Endothelial cell of umbilical vein (primary cell): ENCODE measurements around the gene TAF11L4.

Source experiments
- EZH2 ChIP-seq: IDR thresholded peaks from 2 replicates; pipeline ENCODE4 v1.6.1; 2012; ENCODE audit warnings: borderline replicate concordance, low read depth, mild to moderate bottlenecking, moderate library complexity, low read length, inconsistent platforms; ENCODE audit not compliant: severe bottlenecking
- JUN ChIP-seq: IDR thresholded peaks from 2 replicates; pipeline ENCODE4 v1.6.1; 2011; ENCODE audit warnings: borderline replicate concordance, low read depth; ENCODE audit not compliant: insufficient read length, insufficient read depth
- POLR2A ChIP-seq: IDR thresholded peaks from 2 replicates; pipeline ENCODE4 v1.6.1; 2012; ENCODE audit warnings: low read depth, mild to moderate bottlenecking, control low read depth, low read length
- POLR2AphosphoS5 ChIP-seq: IDR thresholded peaks from 2 replicates; pipeline ENCODE4 v1.6.1; 2012; ENCODE audit warnings: low read depth, mild to moderate bottlenecking, control low read depth, low read length, moderate library complexity; ENCODE audit not compliant: insufficient read depth
- TF ChIP-seq, protein P1 (sequence below), 2 donors: IDR thresholded peaks; 1 replicate in 1 of 2; 2 replicates in 1 of 2; pipeline ENCODE4 v1.5.1; 2011; ENCODE audit warnings: low read length in 2 of 2, mild to moderate bottlenecking in 2 of 2, moderate library complexity in 2 of 2, control low read depth in 1 of 2, inconsistent platforms in 1 of 2, low read depth in 1 of 2; ENCODE audit not compliant: insufficient read depth in 1 of 2; ENCODE audit errors: extremely low read depth in 1 of 2
- TF ChIP-seq, protein P2 (sequence below): IDR thresholded peaks from 2 replicates; pipeline ENCODE4 v1.6.1; 2011; ENCODE audit not compliant: insufficient read depth, insufficient read length

DNA sequence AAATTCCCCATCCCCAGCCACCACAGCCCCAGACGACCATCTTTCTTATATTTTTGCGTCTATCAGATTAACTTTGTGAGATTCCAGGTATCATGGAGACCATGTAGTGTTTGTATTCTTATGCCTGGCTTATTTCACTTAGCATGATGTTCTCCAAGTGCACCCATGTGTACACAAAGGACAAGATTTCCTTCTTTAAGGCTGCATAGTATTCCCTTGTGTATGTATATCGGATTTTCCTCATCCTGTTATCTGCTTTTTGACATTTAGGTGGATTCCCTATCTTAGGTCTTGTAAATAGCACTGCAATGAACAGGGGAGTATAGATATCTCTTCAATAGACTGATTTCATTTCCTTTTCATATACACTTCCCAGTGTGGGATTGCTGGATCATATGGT, 28.8 kb upstream of the TAF11L4 start:
- TF ChIP-seq, protein P1, sequence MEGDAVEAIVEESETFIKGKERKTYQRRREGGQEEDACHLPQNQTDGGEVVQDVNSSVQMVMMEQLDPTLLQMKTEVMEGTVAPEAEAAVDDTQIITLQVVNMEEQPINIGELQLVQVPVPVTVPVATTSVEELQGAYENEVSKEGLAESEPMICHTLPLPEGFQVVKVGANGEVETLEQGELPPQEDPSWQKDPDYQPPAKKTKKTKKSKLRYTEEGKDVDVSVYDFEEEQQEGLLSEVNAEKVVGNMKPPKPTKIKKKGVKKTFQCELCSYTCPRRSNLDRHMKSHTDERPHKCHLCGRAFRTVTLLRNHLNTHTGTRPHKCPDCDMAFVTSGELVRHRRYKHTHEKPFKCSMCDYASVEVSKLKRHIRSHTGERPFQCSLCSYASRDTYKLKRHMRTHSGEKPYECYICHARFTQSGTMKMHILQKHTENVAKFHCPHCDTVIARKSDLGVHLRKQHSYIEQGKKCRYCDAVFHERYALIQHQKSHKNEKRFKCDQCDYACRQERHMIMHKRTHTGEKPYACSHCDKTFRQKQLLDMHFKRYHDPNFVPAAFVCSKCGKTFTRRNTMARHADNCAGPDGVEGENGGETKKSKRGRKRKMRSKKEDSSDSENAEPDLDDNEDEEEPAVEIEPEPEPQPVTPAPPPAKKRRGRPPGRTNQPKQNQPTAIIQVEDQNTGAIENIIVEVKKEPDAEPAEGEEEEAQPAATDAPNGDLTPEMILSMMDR (IDR thresholded peaks at IDR 0.05; ENCODE audit: extremely low read depth in 1 of 2, insufficient read depth in 1 of 2, low read depth in 1 of 2, low read length in 2 of 2): no peak
- TF ChIP-seq EZH2 (no peak), JUN (no peak), POLR2AphosphoS5 (no peak), POLR2A (no peak)
- TF ChIP-seq, protein P2, sequence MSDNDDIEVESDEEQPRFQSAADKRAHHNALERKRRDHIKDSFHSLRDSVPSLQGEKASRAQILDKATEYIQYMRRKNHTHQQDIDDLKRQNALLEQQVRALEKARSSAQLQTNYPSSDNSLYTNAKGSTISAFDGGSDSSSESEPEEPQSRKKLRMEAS: no peak
